ENCODE results near the gene LRRC1.

Gene LRRC1

DNA sequence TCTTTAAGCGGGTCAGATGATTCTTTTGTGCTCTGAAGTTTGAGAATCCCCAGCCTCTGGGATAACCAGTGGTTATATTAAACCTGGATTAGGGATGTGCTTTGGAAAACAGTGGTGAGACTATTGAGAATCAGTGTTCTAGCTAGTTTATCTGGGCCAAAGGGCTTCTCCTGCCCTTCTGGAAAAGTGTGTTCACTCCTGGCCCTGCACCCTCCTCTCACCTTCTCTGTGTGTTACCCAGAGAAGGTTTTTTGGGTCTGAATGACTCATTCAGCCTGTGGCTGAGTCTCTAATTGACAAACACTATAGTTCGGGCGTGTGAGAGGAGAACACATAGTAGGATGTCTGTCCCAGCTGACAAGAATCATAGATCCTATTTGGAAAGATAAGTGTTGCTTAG lies 66.7 kb downstream of the LRRC1 start:
- Mint-ChIP-seq H3K36me3 (no peaks in the 10 kb centered on the region), H3K27ac (no peak overlapping the region), H3K4me1 (peaks cover 6% of the 10 kb centered on the region), H3K4me3 (no peak overlapping the region), H3K9me3 (no peaks in the 10 kb centered on the region)
- peak; percentile 76 for ATAC-seq
- no peak for DNase-seq (ENCODE audit: low spot score in 2 of 2)

- Mint-ChIP-seq H3K9me3 (no peaks in the 10 kb centered on the region), H3K27ac (no peak overlapping the region), H3K36me3 (no peaks in the 10 kb centered on the region), H3K4me3 (no peak overlapping the region), H3K4me1 (peaks cover 6% of the 10 kb centered on the region)
- no peak for ATAC-seq
- no peak for DNase-seq (ENCODE audit: low spot score in 2 of 2)
Observed at GRCh38 chr6:53862662-53863462, 68.1 kb downstream of the LRRC1 start.

DNA sequence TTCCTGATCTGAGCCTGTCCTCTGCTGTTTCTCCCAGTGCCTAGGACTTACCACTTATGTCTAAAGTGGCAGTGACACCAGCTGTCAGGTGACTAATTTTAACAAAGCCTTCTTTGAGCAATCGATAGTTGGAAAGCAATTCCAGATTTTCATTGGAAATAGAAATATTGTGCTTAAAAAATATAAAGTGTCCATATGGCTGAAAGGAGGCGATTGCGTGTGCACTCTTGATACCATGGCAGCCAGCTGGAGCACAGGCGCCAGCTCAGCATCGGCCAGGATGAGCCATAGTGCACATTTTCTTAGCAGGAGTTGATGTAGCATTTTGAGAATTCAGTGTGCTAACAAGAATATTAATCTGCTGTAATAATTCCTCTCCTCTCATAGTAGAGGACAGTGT lies 70.0 kb downstream of the LRRC1 start:
- ATAC-seq, result no peak
- Mint-ChIP-seq H3K4me1 (peaks cover 6% of the 10 kb centered on the region), H3K9me3 (no peaks in the 10 kb centered on the region), H3K4me3 (no peak overlapping the region), H3K36me3 (no peaks in the 10 kb centered on the region), H3K27ac (no peak overlapping the region)
- no peak for DNase-seq (ENCODE audit: low spot score in 2 of 2)

- Mint-ChIP-seq H3K27ac (no peak overlapping the region), H3K9me3 (no peaks in the 10 kb centered on the region), H3K4me1 (peaks cover 9% of the 10 kb centered on the region), H3K4me3 (no peak overlapping the region), H3K36me3 (no peaks in the 10 kb centered on the region)
- no peak for DNase-seq (ENCODE audit: low spot score in 2 of 2)
- ATAC-seq, result no peak
Observed at GRCh38 chr6:53866226-53866625, 71.4 kb downstream of the LRRC1 start.

GRCh38 chr6:53868626-53869025 lies 73.8 kb downstream of the LRRC1 start:
- ATAC-seq (no peak), DNase-seq (ENCODE audit: low spot score in 2 of 2) (no peak)
- Mint-ChIP-seq H3K36me3 (no peaks in the 10 kb centered on the region), H3K27ac (no peak overlapping the region), H3K9me3 (no peaks in the 10 kb centered on the region), H3K4me1 (peaks cover 6% of the 10 kb centered on the region), H3K4me3 (no peak overlapping the region)

- DNase-seq (ENCODE audit: low spot score in 2 of 2), result no peak
- no peaks in the 10 kb centered on the region for H3K9me3 Mint-ChIP-seq
- H3K4me1 Mint-ChIP-seq, result peaks cover 6% of the 10 kb centered on the region
- no peak overlapping the region for H3K27ac Mint-ChIP-seq
- H3K36me3 Mint-ChIP-seq, result no peaks in the 10 kb centered on the region
- no peak overlapping the region for H3K4me3 Mint-ChIP-seq
- ATAC-seq, result no peak
Observed at GRCh38 chr6:53869964-53870363, 75.2 kb downstream of the LRRC1 start.

DNA sequence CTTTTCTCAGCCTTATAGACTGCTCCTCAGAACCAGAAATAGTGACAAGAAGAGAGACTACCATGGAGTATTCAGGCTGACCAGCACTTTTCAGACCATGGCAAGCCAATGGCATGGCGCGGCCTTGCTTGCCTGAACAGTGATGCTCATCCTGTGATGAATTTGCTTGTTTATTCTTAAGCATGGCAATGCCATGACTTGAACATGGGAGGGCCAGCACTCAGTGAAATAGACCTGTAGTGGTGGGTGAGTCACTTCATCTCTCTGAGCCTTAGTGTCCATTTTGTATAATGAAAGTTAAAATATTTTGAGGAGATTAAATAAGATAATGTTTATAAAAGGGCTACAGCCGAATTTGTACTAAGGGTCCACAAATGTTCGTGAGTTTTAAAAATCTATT lies 79.1 kb downstream of the LRRC1 start:
- ATAC-seq (no peak), DNase-seq (ENCODE audit: low spot score in 2 of 2) (no peak)
- no peaks in the 10 kb centered on the region for H3K9me3 Mint-ChIP-seq
- H3K36me3 Mint-ChIP-seq, result no peaks in the 10 kb centered on the region
- H3K4me1 Mint-ChIP-seq, result peaks cover 6% of the 10 kb centered on the region
- no peak overlapping the region for H3K4me3 Mint-ChIP-seq
- H3K27ac Mint-ChIP-seq, result no peak overlapping the region

DNA sequence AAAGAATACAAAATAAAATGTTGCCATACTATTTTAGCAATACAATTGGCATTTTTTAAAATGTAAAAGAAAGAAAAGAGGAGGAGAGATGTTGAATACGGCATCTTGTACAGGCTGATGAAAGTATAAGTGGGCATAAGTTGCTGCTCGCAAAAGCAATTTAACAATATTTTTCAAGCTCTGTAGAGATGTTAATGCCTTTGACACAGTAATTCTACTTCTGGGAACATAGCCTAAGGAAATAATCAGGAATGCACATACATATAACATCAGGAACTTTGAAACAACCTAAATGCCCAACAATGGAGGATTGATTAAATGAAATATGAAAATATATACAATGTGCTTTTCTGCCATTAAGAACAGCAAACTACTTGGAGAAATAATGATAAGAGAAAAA lies 80.2 kb downstream of the LRRC1 start:
- peaks cover 6% of the 10 kb centered on the region for H3K4me1 Mint-ChIP-seq
- H3K27ac Mint-ChIP-seq, result no peak overlapping the region
- H3K4me3 Mint-ChIP-seq, result no peak overlapping the region
- H3K36me3 Mint-ChIP-seq, result no peaks in the 10 kb centered on the region
- H3K9me3 Mint-ChIP-seq, result no peaks in the 10 kb centered on the region
- no peak for ATAC-seq
- no peak for DNase-seq (ENCODE audit: low spot score in 2 of 2)

- H3K4me3 Mint-ChIP-seq, result no peak overlapping the region
- H3K27ac Mint-ChIP-seq, result no peak overlapping the region
- no peaks in the 10 kb centered on the region for H3K4me1 Mint-ChIP-seq
- no peak for ATAC-seq
- no peaks in the 10 kb centered on the region for H3K9me3 Mint-ChIP-seq
- no peaks in the 10 kb centered on the region for H3K36me3 Mint-ChIP-seq
- no peak for DNase-seq (ENCODE audit: low spot score in 2 of 2)
Observed at GRCh38 chr6:53877151-53877550, 82.3 kb downstream of the LRRC1 start.

- Mint-ChIP-seq H3K9me3 (no peaks in the 10 kb centered on the region), H3K4me3 (no peak overlapping the region), H3K27ac (no peak overlapping the region), H3K4me1 (no peaks in the 10 kb centered on the region), H3K36me3 (no peaks in the 10 kb centered on the region)
- ATAC-seq (no peak), DNase-seq (ENCODE audit: low spot score in 2 of 2) (no peak)
Observed at GRCh38 chr6:53878808-53879207, 84.0 kb downstream of the LRRC1 start.

DNA sequence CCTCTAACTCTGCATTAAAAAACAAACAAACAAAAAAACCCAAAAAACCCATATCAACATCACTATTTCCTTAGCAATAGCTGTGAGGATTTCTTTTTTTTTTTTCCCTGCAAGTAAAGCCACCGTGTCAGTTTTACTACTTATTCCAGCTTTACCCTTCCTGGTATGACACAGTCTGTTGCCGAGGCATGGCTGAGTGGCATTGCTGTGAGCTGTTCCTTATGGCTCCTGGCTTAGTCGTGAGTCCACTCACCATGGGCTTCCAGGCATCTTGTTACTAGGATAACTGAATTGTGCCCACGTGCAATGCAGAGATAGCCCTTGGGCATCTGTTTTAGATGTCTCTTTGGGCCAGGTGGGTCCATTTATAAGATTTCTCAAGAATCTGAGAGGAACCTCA lies 84.8 kb downstream of the LRRC1 start:
- no peak overlapping the region for H3K4me3 Mint-ChIP-seq

DNA sequence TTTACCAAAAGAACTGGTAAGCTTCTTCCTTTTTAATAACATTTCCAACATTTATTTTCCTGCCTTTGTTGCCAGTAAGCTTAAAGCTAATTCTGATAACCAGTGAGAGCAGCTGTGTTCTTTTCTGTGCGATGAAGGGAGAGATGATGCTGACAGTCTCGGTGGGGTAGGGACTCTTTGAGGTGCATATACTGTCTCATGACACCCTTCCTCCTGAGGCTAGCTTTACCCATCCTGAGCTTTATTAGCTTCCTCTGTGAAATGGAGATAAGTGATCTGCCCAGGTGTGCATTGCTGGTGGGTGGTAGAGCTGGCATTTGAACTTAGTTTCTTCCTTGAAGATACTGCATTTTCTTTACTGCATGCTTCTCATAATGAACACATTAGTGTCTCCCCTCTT lies 92.5 kb downstream of the LRRC1 start:
- no peak for ATAC-seq
- no peaks in the 10 kb centered on the region for H3K9me3 Mint-ChIP-seq
- H3K27ac Mint-ChIP-seq, result no peak overlapping the region
- no peaks in the 10 kb centered on the region for H3K36me3 Mint-ChIP-seq
- DNase-seq (ENCODE audit: low spot score in 2 of 2), result no peak
- H3K4me3 Mint-ChIP-seq, result no peak overlapping the region
- H3K4me1 Mint-ChIP-seq, result peaks cover 1% of the 10 kb centered on the region

More for the DNA sequence above, 84.8 kb downstream of the LRRC1 start:
- H3K27ac Mint-ChIP-seq, result no peak overlapping the region
- ATAC-seq (no peak), DNase-seq (ENCODE audit: low spot score in 2 of 2) (no peak)
- no peaks in the 10 kb centered on the region for H3K4me1 Mint-ChIP-seq
- no peaks in the 10 kb centered on the region for H3K9me3 Mint-ChIP-seq
- H3K36me3 Mint-ChIP-seq, result no peaks in the 10 kb centered on the region

- no peak for ATAC-seq
- Mint-ChIP-seq H3K4me1 (peaks cover 9% of the 10 kb centered on the region), H3K9me3 (no peaks in the 10 kb centered on the region), H3K4me3 (no peak overlapping the region), H3K27ac (no peak overlapping the region), H3K36me3 (no peaks in the 10 kb centered on the region)
- DNase-seq (ENCODE audit: low spot score in 2 of 2), result no peak
Observed at GRCh38 chr6:53888931-53889330, 94.1 kb downstream of the LRRC1 start.

DNA sequence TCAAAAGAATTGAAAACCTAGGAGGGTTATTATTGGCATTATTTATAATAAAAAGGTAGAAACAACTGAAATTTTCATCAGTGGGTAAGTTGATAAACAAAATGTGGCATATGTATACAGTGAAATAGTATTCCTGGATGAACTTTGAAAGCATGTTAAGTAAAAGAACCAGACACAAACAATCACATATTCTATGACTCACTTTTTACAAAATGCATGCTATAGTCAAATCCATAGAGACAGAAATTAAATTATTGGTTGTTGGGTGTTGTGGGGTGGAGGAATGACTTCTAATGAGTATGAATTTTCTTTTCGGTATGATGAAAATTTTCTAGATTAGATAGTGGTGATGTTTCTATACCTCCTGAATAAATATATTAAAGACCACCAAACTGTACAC lies 94.6 kb downstream of the LRRC1 start:
- DNase-seq (ENCODE audit: low spot score in 2 of 2) (no peak), ATAC-seq (no peak)
- no peaks in the 10 kb centered on the region for H3K9me3 Mint-ChIP-seq
- H3K4me3 Mint-ChIP-seq, result no peak overlapping the region
- no peak overlapping the region for H3K27ac Mint-ChIP-seq
- H3K4me1 Mint-ChIP-seq, result peaks cover 13% of the 10 kb centered on the region
- peaks cover 4% of the 10 kb centered on the region for H3K36me3 Mint-ChIP-seq

DNA sequence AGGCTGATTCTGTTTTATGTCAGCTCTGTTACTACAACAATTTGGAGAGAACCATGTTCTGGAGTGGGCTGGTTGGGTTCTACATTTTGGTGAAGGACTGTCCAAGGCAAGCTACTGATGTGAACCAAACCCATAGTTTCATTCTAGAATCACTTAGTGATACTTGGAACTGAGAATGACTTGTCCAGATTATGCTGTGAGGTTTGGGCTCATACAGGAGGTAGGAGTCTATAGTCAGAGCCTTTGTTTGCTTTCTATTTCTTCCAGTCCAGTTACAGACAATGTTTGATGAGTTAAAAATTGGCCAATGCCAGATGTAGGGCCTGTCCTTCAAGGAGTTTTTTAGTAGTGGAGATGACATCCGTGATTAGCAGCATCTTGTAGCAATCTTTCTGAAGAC lies 97.9 kb downstream of the LRRC1 start:
- Mint-ChIP-seq H3K27ac (peak overlapping the region; percentile 57), H3K4me3 (no peak overlapping the region), H3K4me1 (peaks cover 16% of the 10 kb centered on the region), H3K9me3 (no peaks in the 10 kb centered on the region), H3K36me3 (peaks cover 5% of the 10 kb centered on the region)
- DNase-seq (ENCODE audit: low spot score in 2 of 2), result no peak
- peak; percentile 84 for ATAC-seq

DNA sequence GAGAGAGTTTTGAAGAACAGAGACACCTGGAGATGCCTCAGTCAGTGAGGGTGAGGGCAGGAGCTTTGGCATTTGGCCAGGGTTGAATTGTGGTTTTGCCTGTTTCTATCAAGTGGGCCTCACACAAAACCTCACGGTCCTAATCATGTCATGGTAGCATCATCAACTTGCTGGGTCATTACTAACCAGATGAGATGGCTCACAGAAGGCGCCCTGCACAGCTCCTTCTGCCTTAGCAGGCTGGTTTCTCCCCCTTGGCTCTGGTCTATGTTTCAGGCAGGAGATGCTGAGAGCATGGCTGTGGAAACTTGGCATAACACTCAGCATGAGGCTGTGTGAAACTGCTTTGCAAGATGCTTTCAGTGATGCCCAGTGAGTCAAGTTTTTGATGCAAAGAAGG lies 99.3 kb downstream of the LRRC1 start:
- H3K4me1 Mint-ChIP-seq, result peaks cover 16% of the 10 kb centered on the region
- peak; percentile 97 for ATAC-seq

More for the DNA sequence above, 99.3 kb downstream of the LRRC1 start:
- DNase-seq (ENCODE audit: low spot score in 2 of 2), result peak; percentile 34 to 81
- Mint-ChIP-seq H3K27ac (no peak overlapping the region), H3K4me3 (no peak overlapping the region), H3K36me3 (peaks cover 5% of the 10 kb centered on the region), H3K9me3 (no peaks in the 10 kb centered on the region)
